ENCODE data around the gene LRCH2. TPM values are rescaled to one million over a fixed set of nuclear protein-coding genes. Genes with fewer than 3 reads are reported as not detected.

LRCH2 gene
- total and polyA plus RNA-seq, 8 donors = 4.4 to 17.9 (median 15.5) TPM

- no peaks in the 10 kb centered on the region for H3K9me3 ChIP-seq
- no peak overlapping the region for H3K27ac ChIP-seq
- H3K4me3 ChIP-seq = no peak overlapping the region
- no peaks in the 10 kb centered on the region for H3K4me1 ChIP-seq
- intact Hi-C loops (cut with DNase I) = no loop called here
- no peak for TF ChIP-seq CTCF (IDR thresholded peaks at IDR 0.05)
- no peaks in the 10 kb centered on the region for H3K36me3 ChIP-seq
- ATAC-seq (no peak), DNase-seq (no peak)
- peaks cover 0 to 4% of the 10 kb centered on the region in 2 donors for H3K27me3 ChIP-seq
Observed at GRCh38 chrX:115093191-115093590, 140.7 kb downstream of the LRCH2 start.

GRCh38 chrX:115089419-115089818 is 144.5 kb downstream of the LRCH2 start:
- DNase-seq (no peak), ATAC-seq (no peak)
- no peak overlapping the region for H3K4me3 ChIP-seq
- H3K9me3 ChIP-seq = no peaks in the 10 kb centered on the region
- no peak for TF ChIP-seq CTCF (IDR thresholded peaks at IDR 0.05)
- H3K4me1 ChIP-seq = no peaks in the 10 kb centered on the region
- no peak overlapping the region for H3K27ac ChIP-seq
- intact Hi-C loops (cut with DNase I) = no loop called here
- H3K27me3 ChIP-seq = peaks cover 0 to 4% of the 10 kb centered on the region in 2 donors
- H3K36me3 ChIP-seq = no peaks in the 10 kb centered on the region

GRCh38 chrX:115068896-115069295 is 165.0 kb downstream of the LRCH2 start:
- H3K27ac ChIP-seq = no peak overlapping the region
- TF ChIP-seq CTCF (IDR thresholded peaks at IDR 0.05) = no peak
- ATAC-seq (no peak), DNase-seq (peak in 1 of 4 donors; percentile 21)
- no peaks in the 10 kb centered on the region for H3K9me3 ChIP-seq
- no peaks in the 10 kb centered on the region for H3K4me1 ChIP-seq
- no peaks in the 10 kb centered on the region for H3K36me3 ChIP-seq
- no peak overlapping the region for H3K4me3 ChIP-seq
- intact Hi-C loops (cut with DNase I) = no loop called here
- no peaks in the 10 kb centered on the region for H3K27me3 ChIP-seq

- Histone ChIP-seq H3K4me1 (no peaks in the 10 kb centered on the region), H3K4me3 (no peak overlapping the region), H3K9me3 (no peaks in the 10 kb centered on the region), H3K36me3 (no peaks in the 10 kb centered on the region), H3K27ac (peak overlapping the region in 1 of 2 donors; percentile 48), H3K27me3 (no peaks in the 10 kb centered on the region)
- ATAC-seq = no peak
- TF ChIP-seq CTCF (IDR thresholded peaks at IDR 0.05) = no peak
- DNase-seq = no peak
- intact Hi-C loops (cut with DNase I) = no loop called here
Observed at GRCh38 chrX:115067812-115068211, 166.1 kb downstream of the LRCH2 start.

- H3K27me3 ChIP-seq = no peaks in the 10 kb centered on the region
- DNase-seq (no peak), ATAC-seq (no peak)
- H3K27ac ChIP-seq = no peak overlapping the region
- no peaks in the 10 kb centered on the region for H3K4me1 ChIP-seq
- no peaks in the 10 kb centered on the region for H3K9me3 ChIP-seq
- no peak for TF ChIP-seq CTCF (IDR thresholded peaks at IDR 0.05)
- H3K4me3 ChIP-seq = no peak overlapping the region
- intact Hi-C loops (cut with DNase I) = no loop called here
- H3K36me3 ChIP-seq = no peaks in the 10 kb centered on the region
Observed at GRCh38 chrX:115065304-115065703, 168.6 kb downstream of the LRCH2 start.

Other genes starting within 250 kb of the LRCH2 start
- 1 to 10 TPM; 2.5 to 4.0 TPM for gene IL13RA2, start 216.5 kb downstream of the LRCH2 start, total RNA-seq
- under 1 TPM; 0.24 to 0.63 (median 0.45) TPM for gene IL13RA2, start 216.5 kb downstream of the LRCH2 start, polyA plus RNA-seq (ENCODE audit: insufficient read length in 6 of 6)
- not detected for gene RBMXL3, start 44.7 kb downstream of the LRCH2 start, total RNA-seq
- not detected for gene RBMXL3, start 44.7 kb downstream of the LRCH2 start, polyA plus RNA-seq (ENCODE audit: insufficient read length in 6 of 6)
- gene LUZP4, start 55.6 kb upstream of the LRCH2 start, total RNA-seq = not detected
- gene LUZP4, start 55.6 kb upstream of the LRCH2 start, polyA plus RNA-seq (ENCODE audit: insufficient read length in 6 of 6) = not detected

All from left lung (tissue), 10 donors.